NCI-H1417 treated with DMSO at 0.1 percent for 48 hours (cell line): ENCODE data around the gene GLI3.

Experiments
- DNase-seq: peaks from one replicate; lab custom pipeline; 2025; lab: John Stamatoyannopoulos, UW

Gene GLI3

DNA sequence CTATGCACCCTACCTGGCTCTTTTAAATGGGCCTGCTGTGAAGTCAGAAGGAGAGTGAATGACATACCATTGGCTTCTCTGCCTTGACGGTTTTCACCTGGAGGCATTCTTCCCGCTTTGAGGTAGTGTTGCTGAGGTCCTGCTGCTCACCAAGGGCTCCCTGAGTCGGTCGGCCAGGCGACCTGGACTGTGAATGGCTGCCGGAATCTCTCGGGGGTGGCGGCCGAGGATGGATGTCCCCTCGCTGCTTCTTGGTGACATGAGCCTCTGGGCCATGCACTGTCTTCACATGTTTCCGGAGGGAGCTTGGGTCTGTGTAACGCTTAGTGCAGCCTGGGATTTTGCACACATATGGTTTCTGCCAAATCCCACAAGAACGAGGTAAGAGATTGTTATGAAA, 264.7 kb downstream of the GLI3 start:
- no peak for DNase-seq

DNA sequence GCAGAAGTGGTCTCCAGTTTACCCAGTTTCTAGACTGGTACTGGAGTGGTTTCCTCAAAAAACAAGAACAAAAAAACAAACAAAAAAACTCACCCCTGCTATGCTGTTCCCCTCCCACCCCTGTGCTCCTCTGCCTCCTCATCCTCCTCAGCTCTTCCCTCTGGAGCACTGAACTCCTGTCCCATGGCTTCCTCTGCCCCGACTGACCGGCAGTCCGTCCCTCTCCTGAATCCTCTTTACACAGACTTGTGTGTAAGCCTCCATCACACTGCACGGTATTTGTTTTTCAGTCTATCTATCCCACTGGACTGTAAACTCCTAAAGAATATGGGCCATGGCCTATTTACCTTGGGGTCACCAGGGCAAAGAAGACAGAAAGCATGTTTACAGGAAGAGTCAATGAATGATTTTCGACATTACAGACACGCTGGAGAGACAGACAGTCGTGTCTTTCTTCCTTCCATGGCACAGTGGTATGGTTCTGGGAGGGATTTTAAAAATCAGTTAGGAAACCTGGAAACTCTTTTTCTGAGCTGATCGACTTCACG, 265.3 kb downstream of the GLI3 start:
- DNase-seq: no peak

DNA sequence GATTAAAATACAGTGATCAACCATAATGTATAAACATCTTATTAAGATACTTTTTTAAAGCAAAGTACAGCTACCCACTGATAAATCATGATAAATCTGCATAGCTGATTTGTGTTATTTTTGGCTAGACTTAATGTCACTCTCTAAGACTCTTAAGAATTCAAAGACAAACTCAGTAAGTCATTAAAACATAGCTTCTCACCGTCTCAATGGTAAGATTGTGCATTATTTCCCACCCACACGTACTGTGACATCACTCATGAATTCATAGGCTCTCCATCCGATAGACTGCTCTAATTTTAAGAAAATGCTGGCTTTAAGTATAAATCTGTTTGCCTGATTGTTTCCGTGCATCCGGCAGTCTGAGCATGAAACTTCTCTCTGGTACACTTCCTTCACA, 266.1 kb downstream of the GLI3 start:
- no peak for DNase-seq

DNA sequence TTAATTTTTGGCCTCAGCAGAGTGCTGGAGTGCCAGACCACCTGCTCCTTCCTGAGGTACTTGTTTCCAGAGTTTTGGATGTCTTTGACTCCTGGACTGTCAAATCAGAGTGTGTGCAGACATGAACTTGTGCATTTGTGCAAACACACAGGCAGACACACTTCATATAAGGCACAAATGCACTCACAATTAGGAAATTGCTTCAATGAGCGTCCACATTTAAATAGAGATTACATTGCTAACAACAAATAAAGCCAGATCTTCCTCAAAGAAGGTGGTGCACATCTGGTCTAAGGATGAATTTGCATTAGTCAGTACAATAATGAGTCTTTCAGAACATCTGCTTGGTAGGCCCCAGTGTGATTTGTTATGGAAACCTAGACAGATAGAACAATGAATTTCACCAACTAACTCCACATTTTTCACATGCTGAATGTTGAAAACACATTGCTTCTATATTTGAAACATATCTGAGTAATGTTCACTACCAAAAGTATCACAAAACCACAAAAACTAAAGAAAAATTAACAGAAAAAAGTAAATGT, 267.4 kb downstream of the GLI3 start:
- DNase-seq: no peak

DNA sequence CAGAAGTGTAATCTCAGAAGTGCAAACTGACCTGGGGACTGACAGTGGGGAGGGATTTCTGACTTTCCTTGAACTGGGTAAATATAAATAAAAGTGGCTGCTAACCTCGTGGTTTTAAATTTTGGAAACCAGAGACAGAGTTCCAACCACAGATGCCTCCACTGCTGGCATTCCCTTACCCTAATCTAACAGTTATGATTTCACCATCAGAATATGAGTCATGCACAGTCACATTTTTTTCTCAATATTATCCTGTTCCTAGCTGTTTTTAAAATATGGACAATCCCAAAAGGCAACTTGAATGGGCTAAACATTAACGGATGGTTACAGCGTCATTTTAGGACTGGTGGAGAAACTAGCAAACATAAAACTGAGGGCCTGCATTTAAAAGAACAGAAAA, 269.9 kb downstream of the GLI3 start:
- no peak for DNase-seq

DNA sequence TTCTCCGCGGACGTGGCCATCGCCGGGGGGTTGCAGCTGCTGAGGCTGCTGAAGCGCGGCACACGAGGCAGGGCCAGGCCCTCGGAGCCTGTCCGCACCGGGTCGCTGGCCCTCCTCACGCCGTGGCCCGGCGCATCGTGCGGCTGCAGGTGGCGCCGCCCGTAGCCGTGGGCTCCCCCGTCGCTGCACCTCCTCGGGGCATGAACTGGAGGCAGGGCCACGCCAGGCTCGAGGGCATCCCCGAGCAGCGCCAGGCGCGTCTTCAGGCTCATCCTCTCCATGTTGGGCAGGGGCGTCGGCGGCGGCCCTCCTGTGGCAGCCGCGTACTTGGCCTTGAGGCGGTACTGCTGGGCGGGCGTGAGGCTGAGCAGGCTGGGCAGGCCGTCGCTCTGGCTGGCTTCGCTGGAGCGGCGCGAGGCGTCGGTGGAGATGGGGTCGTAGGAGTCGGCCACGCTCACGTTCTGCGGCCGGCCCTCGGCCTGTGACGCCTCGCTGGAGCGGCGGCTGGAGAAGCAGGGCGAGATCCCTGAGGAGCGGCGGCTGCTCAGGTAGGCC, 271.0 kb downstream of the GLI3 start:
- no peak for DNase-seq

DNA sequence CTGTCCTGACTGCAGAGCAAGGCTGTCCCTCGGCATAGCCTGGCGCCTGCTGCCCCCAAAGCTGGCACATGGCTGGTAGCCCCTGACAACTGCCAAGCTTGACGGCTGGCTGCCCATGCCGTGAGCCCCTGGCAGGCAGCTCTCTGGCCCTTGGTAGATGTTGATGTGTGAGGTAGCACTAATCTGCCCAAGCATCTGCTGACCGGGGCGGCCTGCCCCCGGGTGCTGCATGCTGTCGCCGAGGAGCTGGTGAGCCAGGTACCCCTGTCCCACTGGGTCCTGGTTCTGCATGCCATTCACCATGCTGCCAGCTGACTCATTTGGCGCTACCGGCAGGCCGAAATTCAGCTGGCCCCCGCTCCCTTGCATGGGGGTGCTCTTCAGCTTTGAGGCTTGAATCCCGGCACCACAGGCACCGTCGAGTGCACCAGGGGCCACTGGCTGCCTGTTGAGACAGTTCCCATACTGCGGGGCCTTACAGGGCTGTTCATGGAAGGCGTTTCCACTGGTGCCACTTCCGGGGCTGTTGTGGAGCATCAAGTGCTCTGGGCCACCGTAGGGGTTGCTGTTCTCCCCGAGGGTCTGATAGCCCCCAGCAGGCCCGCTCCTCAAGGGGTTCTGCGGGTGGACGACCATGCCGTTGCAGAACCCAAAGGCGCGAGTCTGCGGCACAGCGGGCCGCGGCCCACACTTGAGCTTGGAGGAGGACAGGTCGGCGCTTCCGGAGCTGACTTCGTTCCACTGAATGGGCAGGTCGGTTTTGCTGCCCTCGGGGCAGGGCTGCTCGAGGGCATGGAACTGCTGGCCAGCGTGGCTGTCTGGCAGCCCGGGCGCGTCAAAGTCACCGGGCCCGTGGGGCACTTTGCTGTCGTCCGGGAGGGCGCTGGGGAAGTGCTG, 271.9 kb downstream of the GLI3 start:
- no peak for DNase-seq

DNA sequence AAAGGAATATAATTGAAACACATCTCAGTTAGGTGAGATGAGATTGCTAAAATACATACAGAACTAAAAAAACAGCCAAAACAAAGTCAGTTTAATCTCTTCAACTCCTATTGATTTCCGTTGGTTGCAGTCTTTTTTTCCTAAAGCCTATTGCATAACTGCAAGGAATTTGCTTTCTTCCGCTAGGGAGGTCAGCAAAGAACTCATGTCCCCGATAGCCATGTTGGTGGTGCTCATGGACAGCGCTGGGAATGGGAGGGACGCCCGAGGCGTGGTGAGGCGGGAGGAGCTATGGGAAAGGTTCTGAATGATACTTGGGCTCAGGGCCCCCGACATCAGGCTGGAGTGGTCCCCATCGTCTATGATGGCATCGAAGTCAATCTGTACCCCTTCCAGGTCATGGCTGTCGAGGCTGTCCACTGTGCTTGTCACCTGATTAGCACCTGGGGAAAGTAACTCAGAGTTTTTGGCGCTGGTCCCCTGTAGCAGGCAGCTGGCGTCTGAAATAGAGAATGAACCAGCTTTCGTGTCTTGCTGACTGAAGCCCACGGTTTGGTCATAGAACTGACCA, 272.7 kb downstream of the GLI3 start:
- no peak for DNase-seq

DNA sequence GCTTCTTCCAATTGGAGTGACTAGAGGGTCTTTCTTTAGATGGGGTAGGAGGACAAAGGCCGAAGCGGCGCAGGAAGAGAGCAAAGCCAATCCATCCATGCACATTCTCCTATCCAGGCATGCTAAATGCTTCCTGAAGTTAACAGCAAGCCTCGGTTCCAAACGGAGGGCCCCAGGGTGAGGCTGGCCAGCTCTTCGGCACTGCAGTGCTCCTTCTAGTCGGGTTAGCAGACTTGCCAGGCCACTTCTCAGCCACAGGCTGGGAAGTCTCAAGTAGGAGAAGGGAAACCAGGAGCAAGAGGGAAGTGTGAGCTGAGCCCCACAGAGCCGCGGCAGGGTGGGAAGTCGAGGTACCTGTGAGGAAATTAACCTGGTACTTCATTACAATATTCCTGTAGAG, 280.3 kb downstream of the GLI3 start:
- DNase-seq: no peak

DNA sequence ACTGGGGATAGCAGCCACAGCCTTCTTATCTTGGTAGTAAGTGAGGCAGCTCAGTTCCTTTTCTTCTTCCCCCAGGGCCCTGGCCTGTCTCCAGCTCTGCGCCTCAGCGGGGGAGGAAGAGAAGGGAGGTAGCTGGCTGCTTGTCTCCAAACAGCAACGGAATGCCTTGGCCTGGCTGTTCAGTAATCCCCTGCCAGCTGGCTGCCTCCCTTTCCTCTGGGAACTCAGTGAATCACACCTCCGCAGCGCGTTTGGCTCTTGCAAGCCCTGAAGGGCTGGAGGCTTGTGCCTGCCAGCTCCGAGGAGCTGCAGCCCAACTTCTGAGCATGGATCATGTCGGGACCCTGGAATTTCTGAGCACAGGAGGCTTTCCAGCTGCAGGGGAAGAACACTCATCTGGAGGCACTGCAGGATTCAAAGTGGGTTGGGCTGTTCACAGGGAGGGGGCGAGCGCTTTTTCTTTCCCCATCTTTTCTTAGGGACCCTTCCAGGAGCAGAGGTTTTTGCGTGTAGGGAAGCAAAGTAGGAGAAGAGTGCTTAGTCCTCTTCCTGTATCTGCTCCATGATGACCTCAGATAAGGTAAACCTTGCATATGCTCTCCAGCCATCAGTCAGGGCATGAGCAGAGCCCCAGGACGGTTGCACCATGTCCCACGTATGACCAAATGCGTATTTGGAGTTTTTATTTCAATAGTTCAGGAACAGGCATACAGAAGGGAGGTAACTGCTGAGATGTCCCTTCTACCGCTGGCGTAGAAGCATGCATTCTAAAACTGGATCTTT, 280.9 kb downstream of the GLI3 start:
- DNase-seq: no peak

DNA sequence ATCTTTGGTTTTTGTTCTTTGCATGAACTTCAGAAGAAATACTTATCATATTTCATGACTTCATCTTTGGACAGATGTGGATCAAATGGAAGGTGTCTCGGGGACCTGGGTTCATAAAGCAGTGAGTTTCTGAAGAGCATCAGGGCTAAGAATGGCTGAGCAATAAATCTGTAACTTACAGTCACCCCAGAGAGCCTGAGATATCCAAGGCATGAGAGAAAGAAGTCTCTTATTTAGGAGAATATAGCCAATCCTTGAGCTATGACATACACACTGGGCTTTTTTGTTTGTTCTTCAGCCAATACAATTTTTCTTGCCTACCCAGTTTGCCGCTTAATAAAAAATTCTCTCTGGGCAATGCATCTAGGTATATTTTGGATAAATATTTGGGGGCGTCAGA, 281.6 kb downstream of the GLI3 start:
- DNase-seq: no peak

DNA sequence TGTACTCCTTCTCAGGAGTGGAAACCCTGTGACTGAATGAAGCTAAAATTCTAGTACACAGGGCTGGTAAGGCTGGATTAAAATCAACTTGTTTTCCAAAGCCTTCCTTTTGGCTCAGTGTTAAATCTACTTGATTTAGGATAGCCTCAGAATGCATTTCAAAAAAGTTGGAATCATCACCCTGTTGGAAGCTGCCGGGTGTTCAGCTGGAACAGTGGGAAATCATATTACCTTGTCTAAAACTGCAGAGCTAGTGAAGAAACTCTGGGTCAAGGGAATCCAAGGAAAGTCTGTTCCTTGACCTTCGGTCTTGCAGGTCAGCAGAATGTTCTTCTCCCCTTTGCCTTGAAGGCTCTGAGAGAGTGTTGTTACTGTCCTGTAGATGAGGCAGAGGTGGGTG, 282.0 kb downstream of the GLI3 start:
- no peak for DNase-seq

DNA sequence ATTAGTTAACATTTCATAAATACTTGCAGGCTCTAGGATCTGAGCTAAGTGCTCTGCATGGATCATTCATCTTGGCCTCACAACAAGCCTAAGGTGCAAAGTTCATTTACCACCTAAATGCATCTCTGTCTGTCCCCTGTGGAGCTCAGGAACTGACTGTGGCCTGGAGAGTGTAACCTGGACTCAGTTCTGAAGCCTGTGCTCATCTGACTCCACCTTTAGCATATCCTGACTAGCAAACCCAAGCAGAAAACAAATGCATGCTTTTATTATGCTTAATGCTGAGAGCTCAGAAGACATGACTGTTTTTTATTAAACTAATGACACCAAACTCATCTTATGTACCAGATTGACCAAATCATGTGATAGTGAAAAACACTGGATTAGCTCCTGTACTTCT, 288.5 kb downstream of the GLI3 start:
- no peak for DNase-seq

DNA sequence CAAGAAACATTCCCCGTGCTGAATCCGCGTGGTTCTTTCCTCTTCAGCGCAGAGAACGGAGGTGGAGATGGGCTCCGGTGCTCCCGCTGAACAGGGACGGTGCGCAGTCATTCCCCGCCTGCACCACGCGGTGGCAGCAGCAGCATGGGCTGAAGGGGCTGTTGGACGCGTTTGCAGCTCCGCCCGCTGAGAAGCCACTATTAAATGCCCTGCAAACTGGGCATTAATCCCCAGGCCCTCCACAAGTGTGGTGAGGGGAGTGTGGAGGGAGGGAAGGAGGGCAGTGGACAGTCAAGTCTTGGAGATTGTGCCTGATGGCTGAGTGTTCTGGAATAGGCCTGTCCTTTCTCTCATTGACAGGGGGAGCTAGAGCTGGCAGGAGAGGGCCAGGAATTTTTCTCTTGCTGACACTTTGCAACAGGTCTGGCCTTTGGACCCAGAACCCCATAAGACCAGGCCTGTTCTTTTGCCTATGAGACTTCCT, 293.9 kb downstream of the GLI3 start:
- DNase-seq: no peak

DNA sequence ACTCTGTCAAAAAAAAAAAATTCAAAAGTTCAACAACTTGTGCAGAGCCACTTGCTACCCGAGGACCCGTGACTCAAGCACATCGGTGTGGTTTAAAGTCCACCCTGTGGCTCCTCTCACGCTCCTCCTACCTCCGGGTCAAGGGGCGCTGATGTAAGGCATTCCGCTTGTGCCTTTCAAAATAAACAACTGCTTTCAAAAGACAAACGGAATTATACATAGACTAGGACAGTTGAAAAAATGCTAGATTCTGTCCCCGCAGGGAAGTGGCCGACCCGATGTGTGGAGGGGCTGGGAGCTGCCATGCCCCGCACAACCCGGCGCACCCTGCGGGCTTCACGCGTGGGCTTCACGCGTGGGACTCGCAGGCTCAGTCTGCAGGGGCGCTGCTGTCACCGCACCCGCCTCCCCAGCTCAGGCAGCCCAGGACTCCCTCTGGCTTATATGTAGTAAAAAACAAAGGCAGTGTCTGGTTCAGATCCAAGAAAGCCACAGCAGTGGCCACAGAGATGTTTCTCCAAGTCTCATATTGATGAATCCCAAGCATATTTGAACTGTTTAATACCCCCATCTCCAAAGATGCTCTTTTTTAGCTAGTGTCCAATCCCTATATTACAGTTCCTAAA, 294.4 kb downstream of the GLI3 start:
- no peak for DNase-seq

DNA sequence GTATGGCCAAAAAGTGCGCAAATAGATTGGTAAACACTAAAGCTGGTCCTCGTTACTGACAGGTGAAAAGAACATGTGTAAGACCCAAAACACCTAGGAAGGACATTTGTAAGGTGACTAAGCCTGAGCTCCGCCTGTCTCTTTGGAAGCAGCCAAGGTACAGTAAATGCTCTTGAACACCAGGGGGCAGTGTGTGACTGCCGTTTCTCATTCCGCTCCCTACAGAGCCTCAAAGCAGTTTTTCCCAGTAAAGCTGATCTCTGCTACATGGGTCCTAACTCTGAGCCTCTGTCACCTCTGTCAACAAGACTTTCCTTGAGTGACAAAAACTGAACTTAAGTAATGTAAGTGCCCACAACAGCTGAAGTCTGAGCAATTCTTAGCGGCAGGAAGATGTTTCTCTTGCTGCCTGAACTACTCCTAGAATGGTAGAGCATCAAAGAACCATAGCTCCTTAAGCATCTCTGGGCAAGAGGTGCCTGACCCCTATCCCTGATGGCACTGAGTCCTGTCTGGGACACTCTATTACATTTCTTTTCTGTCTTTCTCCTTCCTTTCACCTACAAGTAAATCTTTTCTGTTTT, 296.2 kb downstream of the GLI3 start:
- no peak for DNase-seq

DNA sequence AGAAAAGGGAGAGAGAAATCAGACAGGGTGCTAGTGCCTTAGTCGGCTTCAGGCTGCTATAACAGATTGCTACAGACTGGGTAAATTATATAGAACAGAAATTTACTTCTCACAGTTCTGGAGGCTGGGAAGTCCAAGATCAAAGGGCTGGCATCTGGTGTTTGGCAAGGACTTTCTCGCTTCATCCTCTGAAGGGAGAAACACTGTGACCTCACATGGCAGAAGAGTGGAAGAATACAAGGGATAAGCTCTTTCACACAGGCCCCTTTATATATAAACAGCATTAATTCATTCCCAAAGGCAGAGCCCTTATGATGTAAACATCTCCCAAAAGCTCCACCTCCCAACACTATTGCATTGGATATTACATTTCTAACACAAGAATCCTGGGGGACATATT, 298.6 kb downstream of the GLI3 start:
- DNase-seq: no peak

DNA sequence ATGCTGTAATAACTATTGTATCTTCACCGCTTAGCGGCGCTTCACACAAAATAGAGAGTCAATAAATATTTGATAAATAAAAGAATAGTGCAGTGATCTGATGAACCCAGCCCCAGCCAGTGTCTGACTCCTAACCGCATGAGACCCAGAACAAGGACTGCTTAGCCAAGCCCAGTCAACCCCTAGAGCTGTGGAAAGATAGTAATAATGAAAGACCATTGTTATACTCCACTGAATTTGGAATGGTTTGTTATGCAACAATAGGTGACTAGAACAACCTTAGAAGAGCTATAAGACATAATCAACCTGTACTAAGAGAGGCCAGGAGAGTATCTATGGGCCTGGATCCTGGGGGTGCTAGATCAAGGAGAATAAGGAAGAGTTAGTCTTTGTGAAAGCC, 303.6 kb downstream of the GLI3 start:
- no peak for DNase-seq

DNA sequence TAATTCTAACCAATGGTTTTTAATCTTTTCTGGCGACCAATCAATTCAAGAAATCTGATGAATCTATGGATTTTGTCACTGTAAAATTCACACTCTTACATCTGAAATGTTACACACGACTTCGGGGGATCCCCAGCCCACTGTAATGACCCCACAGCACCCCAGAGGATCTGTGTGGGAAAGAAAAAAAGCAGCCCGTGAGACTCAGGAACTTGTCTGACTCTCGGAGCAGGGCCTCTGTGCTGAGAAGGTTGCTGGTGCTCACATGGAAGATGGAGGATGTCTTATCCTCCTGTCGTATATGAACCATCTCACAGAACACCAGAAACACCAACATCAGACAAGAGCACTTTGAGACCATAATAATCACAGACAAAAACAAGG, 305.8 kb downstream of the GLI3 start:
- no peak for DNase-seq

DNA sequence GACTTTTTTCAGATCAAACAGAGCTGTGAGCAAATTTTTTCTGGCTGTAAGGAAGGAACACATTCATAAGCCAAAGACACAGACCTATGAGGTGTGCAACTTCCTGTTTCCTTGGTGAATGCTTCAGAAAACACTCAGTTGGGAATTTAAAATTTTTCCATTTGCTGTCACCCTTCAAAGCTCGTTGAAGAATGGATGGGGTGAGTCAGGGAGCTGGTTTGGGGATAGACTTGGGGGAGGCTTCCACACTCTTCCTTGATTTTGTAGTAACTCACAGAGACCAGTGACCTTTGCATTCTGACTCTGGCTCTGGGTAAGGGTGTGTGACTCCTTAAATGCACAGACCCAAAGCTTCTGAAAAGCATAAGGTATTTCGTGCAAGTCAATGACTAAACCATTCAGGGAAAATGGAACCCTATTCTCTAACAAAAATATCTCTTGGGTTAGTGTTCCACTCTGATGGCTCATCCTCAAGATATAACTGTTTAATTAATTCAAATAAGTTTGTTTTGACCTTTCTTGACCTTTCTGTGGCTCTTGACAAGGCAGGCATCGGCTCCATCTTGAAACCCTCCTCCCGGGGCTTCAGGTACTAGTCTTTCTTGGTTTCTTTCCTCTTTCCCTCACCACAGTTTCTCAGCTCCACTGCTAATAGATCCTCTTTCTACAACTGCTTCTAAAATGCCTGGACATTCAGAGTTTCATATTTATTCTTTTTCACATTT, 306.3 kb downstream of the GLI3 start:
- no peak for DNase-seq

DNA sequence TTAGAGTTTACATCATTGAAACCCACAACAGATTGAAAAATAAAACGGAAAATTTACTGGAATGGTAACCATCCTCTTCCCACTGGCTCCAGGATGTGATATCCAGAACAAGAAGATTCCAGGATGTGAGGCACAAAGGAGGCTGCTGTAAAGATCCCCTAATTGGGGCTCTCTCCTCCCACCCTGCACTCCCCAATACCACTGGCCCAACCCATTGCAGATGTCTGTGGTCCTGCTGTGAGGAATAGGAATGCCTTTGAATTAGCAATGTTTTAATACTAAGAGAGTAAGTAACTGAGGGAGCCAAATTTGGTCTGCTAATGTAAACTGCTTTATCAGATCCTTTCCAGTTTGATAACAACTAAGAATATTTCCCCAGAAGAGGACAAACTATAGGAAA, 308.2 kb downstream of the GLI3 start:
- DNase-seq: no peak
